Measurements from ENCODE around the gene DKK3.

DKK3 gene

GRCh38 chr11:11968511-11969280 is 39.7 kb downstream of the DKK3 start:
- peak; percentile 89 for ATAC-seq
- TF ChIP-seq PPARA (CRISPR knock-in tag; IDR thresholded peaks at IDR 0.05; ENCODE audit: borderline replicate concordance) (no peak), POU6F1 (CRISPR knock-in tag; IDR thresholded peaks at IDR 0.05; ENCODE audit: borderline replicate concordance, low read depth) (no peak), ZNF8 (CRISPR knock-in tag; IDR thresholded peaks at IDR 0.05) (peak; percentile 2; the same call in 1 of the 2 replicates), ZNF70 (CRISPR knock-in tag; IDR thresholded peaks at IDR 0.05) (0 out of 2 replicates have a peak, but pooled peaks have one; percentile 7), CSRNP3 (CRISPR knock-in tag; IDR thresholded peaks at IDR 0.05) (no peak), ZC3H10 (CRISPR knock-in tag; IDR thresholded peaks at IDR 0.05) (no peak), ESRRG (CRISPR knock-in tag; IDR thresholded peaks at IDR 0.05) (no peak), BACH2 (CRISPR knock-in tag; IDR thresholded peaks at IDR 0.05; ENCODE audit: borderline replicate concordance) (no peak), ARNTL (CRISPR knock-in tag; IDR thresholded peaks at IDR 0.05; ENCODE audit: borderline replicate concordance, low read depth) (no peak), ZFP3 (CRISPR knock-in tag; IDR thresholded peaks at IDR 0.05) (no peak), TCF4 (CRISPR knock-in tag; IDR thresholded peaks at IDR 0.05; ENCODE audit: borderline replicate concordance) (peak; percentile 99), CREB5 (CRISPR knock-in tag; IDR thresholded peaks at IDR 0.05; ENCODE audit: low read depth) (0 out of 2 replicates have a peak, but pooled peaks have one; percentile 7), ISL1 (CRISPR knock-in tag; IDR thresholded peaks at IDR 0.05) (no peak), RARB (CRISPR knock-in tag; IDR thresholded peaks at IDR 0.05) (no peak), TSHZ2 (CRISPR knock-in tag; IDR thresholded peaks at IDR 0.05) (peak; percentile 93), GLIS3 (CRISPR knock-in tag; IDR thresholded peaks at IDR 0.05) (no peak)

GRCh38 chr11:11967669-11968510 is 40.5 kb downstream of the DKK3 start:
- TF ChIP-seq TCF4 (CRISPR knock-in tag; IDR thresholded peaks at IDR 0.05; ENCODE audit: borderline replicate concordance) (no peak), RARB (CRISPR knock-in tag; IDR thresholded peaks at IDR 0.05) (no peak), CSRNP3 (CRISPR knock-in tag; IDR thresholded peaks at IDR 0.05) (no peak), TSHZ2 (CRISPR knock-in tag; IDR thresholded peaks at IDR 0.05) (no peak), PATZ1 (CRISPR knock-in tag; IDR thresholded peaks at IDR 0.05; ENCODE audit: borderline replicate concordance) (no peak), POU6F1 (CRISPR knock-in tag; IDR thresholded peaks at IDR 0.05; ENCODE audit: borderline replicate concordance, low read depth) (no peak), ZFP30 (CRISPR knock-in tag; IDR thresholded peaks at IDR 0.05) (no peak), ESRRG (CRISPR knock-in tag; IDR thresholded peaks at IDR 0.05) (no peak), GLIS3 (CRISPR knock-in tag; IDR thresholded peaks at IDR 0.05) (no peak), ZNF70 (CRISPR knock-in tag; IDR thresholded peaks at IDR 0.05) (no peak), CREB5 (CRISPR knock-in tag; IDR thresholded peaks at IDR 0.05; ENCODE audit: low read depth) (no peak)
- ATAC-seq, result no peak

All from SK-N-SH treated with all-trans-retinoic acid at 6 μM for 48 hours (cell line).